NOMO-1 (cell line): ENCODE data around the gene BCL11A.

Source experiments
- DNase-seq, 2 experiments: peaks; one replicate each; lab custom pipeline; 2025; ENCODE audit not compliant: unreplicated experiment in 2 of 2; lab: John Stamatoyannopoulos, UW

Gene BCL11A

GRCh38 chr2:60512062-60512622, 41.3 kb downstream of the BCL11A start:
- no peak for DNase-seq

DNA sequence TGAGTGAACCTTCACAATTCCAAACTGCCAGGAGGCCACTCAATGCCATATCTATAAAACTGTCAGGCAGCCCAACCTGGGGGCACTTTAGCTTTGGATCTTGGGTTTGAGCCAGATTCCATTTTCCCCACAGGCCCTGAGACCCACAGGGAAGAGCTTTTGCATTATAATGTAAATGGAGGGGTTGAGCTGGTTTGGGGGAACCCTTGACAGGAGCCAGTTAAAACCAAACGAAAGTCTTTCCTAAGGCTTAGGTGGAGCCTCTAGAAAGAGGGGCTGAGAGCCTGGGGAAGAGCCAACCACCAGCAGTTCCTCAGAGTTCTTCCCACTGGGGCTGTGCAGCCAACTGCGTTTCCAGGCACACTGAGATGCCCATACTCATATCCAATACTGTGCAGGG, 42.7 kb downstream of the BCL11A start:
- no peak for DNase-seq

- DNase-seq, result no peak
Measured at GRCh38 chr2:60509066-60509465, 44.4 kb downstream of the BCL11A start.

- DNase-seq, result no peak
Measured at GRCh38 chr2:60508339-60508917, 45.0 kb downstream of the BCL11A start.

DNA sequence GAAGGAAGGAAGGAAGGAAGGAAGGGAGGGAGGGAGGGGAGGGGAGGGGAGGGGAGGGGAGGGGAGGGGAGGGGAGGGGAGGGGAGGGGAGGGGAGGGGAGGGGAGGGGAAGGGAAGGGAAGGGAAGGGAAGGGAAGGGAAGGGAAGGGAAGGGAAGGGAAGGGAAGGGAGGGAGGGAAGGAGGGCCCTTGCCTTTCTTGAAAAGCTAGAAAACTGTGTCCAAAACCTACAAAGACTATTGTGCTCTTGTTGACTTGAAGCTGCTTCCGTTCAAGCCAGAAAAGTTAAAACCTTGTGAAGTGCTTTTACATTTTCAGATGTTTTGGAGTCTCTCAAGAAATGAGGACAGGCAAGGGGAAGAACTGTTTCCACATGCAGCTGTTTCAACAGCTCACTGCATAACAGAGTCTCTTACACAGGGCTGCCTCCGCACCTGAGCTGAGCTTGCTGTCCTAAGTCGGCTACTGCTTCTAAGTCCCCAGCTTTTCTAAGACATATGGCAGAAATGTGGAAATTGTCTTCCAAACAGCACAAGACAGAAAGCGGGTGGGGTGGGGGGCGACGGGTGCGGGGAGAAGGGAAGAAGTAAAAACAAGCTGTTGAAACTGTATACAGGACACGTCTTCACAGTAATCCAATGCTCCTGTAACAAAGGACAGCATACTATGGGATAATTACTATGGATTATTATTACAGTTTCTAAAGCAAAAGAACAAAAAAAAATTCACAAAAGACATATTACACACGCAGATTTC, 46.1 kb downstream of the BCL11A start:
- DNase-seq, result no peak

- DNase-seq, result no peak
Measured at GRCh38 chr2:60505880-60506260, 47.6 kb downstream of the BCL11A start.

DNA sequence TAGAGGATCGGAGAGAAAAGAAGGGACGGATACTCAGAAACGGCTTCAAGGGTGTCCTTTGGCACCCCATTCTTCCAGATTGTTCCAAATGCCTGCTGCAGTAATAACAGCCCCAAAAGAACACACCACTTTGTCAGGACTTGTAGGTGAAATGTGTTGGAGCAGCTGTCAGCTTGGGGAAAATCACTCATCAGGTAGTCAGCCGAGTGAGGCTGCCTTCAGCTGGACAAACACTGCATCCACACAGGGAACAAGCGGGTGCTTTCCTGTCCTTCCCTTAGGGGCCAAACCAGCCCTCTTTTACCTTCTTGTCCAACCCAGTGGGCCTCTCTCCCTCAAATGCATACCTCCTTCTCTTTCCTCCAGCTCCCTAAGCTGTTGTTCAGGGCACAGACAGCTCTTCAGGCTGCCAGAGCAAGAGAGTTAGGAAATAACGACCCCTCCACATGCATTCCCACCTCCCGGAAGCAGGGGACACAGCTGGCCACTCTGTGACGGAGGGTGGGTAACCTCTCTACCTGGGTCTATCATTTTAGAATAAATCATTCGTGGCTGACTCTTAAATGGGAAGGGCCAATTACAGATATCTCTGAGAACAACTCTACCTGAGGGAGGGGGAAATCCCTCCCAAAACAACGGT, 48.1 kb downstream of the BCL11A start:
- no peak for DNase-seq

DNA sequence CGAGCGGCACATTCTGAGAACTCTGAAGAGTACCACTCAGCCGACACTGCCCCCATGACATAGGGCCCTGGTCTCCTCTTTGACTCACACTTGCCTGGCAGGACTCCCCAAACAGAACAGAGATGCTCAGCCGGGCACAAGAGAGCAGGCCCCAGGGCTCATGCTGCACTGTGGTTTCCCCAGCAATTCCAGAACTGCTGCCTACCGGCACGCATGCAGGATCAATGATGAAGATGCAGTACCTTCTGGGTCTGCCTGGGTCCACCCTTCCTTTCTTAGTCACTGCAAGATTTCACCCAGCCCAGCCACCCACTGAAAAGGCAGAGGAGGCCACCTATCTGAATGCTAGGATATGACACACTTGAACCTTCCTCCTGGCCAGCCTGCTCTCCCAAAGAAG, 49.4 kb downstream of the BCL11A start:
- no peak for DNase-seq

GRCh38 chr2:60502144-60502543, 51.3 kb downstream of the BCL11A start:
- DNase-seq, result no peak

DNA sequence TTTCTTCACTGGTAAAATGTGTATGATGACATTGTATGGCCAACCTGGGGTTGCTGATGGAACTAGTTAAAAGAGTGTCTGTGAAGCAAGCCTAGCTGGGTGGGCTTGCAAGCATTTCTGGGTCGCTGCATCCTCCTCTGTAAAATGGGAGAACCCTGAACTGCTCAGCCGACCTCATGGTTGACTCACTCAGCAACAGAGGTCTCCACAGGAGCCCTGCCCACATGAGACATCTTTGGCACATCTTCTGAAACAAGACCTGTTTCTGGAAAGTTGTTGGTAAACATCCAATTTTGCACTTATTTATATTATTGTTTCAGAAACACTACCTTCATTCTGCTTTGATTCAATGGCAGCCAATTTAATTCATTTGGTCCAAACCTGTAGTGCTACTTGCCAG, 52.6 kb downstream of the BCL11A start:
- no peak for DNase-seq

GRCh38 chr2:60499651-60500265, 53.7 kb downstream of the BCL11A start:
- no peak for DNase-seq

- DNase-seq, result no peak
Measured at GRCh38 chr2:60498816-60499429, 54.5 kb downstream of the BCL11A start.

GRCh38 chr2:60498127-60498815, 55.2 kb downstream of the BCL11A start:
- no peak for DNase-seq

DNA sequence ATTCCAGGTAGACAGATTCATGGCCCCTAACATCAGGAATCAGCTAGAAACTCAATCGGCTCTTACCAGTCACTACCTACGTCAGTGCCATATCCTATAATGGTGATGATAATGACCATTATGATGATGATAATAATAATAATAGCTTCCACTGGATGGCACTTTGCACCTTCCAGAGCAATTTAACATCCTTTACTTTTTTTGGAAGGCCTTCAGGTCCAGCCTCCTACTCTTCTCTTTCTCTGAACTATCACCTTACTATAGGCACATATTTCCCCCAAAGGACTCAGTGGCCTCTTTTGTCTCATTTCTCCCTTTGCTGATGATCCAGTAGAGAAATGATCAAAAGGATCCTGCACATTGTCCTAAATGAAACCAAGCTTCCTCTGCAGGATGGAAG, 56.0 kb downstream of the BCL11A start:
- DNase-seq, result no peak

DNA sequence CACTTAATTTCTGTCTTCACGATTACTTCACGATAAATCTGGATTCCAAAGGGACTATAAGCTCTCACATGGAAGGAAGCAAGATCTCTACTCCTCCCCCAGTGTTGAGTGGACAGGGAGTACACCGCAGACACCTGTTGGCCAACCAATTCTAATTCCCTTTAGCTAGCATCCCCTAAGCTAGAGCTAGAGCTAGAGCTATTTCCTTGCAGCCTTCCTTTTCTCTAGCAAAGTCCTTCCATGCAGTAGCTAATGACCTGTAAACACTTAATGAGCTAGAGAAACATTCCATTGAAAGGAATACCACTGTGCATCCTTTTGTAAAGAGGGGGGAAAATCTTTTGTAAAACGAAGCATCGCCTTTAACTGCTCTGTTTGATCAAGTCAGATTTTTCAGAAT, 56.5 kb downstream of the BCL11A start:
- DNase-seq, result no peak

- no peak for DNase-seq
Measured at GRCh38 chr2:60496475-60496874, 57.0 kb downstream of the BCL11A start.

DNA sequence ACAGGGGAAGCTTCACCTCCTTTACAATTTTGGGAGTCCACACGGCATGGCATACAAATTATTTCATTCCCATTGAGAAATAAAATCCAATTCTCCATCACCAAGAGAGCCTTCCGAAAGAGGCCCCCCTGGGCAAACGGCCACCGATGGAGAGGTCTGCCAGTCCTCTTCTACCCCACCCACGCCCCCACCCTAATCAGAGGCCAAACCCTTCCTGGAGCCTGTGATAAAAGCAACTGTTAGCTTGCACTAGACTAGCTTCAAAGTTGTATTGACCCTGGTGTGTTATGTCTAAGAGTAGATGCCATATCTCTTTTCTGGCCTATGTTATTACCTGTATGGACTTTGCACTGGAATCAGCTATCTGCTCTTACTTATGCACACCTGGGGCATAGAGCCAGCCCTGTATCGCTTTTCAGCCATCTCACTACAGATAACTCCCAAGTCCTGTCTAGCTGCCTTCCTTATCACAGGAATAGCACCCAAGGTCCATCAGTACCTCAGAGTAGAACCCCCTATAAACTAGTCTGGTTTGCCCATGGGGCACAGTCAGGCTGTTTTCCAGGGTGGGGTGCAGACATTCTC, 58.3 kb downstream of the BCL11A start:
- DNase-seq, result no peak

DNA sequence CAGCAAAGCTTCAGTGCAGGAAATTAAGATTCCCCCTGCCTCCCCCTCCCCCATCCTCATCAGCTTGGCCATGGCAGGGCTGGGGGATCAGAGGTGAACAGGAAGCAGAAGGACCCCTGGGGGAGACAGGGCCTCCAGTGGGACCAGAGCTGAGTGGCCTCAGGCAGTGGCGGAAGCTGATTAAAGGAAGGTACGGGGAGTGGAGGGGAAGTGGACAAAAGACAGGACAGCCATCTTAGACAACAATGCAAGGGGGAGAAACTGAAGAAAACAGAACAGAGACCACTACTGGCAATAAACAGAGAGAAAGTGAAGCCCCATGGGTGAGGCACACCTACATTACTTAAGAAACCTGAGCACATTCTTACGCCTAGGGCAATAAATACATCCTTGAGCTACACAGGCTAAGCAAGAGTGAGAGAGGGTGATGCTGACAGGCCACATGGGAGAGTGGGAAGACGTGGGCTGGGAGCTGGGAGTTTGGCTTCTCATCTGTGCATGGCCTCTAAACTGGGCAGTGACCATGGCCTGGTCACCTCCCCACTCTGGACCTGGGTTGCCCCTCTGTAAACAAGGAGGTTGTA, 59.6 kb downstream of the BCL11A start:
- no peak for DNase-seq

- no peak for DNase-seq
Measured at GRCh38 chr2:60492548-60492947, 60.9 kb downstream of the BCL11A start.

GRCh38 chr2:60490848-60491247, 62.6 kb downstream of the BCL11A start:
- no peak for DNase-seq
